Thyroid gland (tissue), 4 donors: Measurements from ENCODE around the gene PCNX1. TPM values are rescaled to one million over a fixed set of nuclear protein-coding genes. Genes with fewer than 3 reads are reported as not detected.

Experiments
- DNase-seq, 2 donors: peaks; one replicate each; pipeline ENCODE4 v3.0.0-alpha.2; 2019
- H3K27ac ChIP-seq, 3 donors: fragments of 200-600 bp; sonication (generic); 1 replicate in 2 of 3; 2 replicates in 1 of 3; pipeline ENCODE4 v1.5.1; 2016 to 2019; ENCODE audit warnings: mild to moderate bottlenecking in 1 of 3, moderate library complexity in 1 of 3
- H3K27me3 ChIP-seq: fragments of 200-600 bp; sonication (generic); one replicate; pipeline ENCODE4 v1.5.1; 2019
- H3K36me3 ChIP-seq, 2 donors: fragments of 200-600 bp; sonication (generic); one replicate each; pipeline ENCODE4 v1.5.1; 2016 to 2019
- H3K4me1 ChIP-seq, 2 donors: fragments of 200-600 bp; sonication (generic); one replicate each; pipeline ENCODE4 v1.5.1; 2017 to 2019
- H3K4me3 ChIP-seq, 3 donors: fragments of 200-600 bp; sonication (generic); replicated peaks in 1 of 3; 1 replicate in 2 of 3; 2 replicates in 1 of 3; pipeline ENCODE4 v1.5.1; 2016; ENCODE audit warnings: mild to moderate bottlenecking in 1 of 3
- H3K9me3 ChIP-seq: fragments of 200-600 bp; sonication (generic); one replicate; pipeline ENCODE4 v1.5.1; 2017
- CTCF ChIP-seq, 6 experiments: fragments of 200-600 bp in 3 of 6; fragments of 450-650 bp in 3 of 6; sonication (generic) in 3 of 6; IDR thresholded peaks; one replicate each; pipeline ENCODE4 v1.5.1; 2016 to 2019; ENCODE audit warnings: antibody characterized with exemption in 6 of 6, mild to moderate bottlenecking in 2 of 6, inconsistent platforms in 1 of 6, moderate library complexity in 1 of 6
- POLR2A ChIP-seq, 2 donors: fragments of 450-650 bp; IDR thresholded peaks; one replicate each; pipeline ENCODE4 v1.6.1; 2017; ENCODE audit warnings: antibody characterized with exemption in 2 of 2, mild to moderate bottlenecking in 2 of 2, moderate library complexity in 1 of 2
- WGBS, 2 donors: methylation state at CpG; one replicate each; pipeline ENCODE4 v1.1.5; 2017; 5-methylcytosine and 5-hydroxymethylcytosine counted together
- intact Hi-C: fragments of 100-400 bp; cut with DNase I; formaldehyde crosslinking; loops from one replicate; pipeline ENCODE4 v1.15.1; 2023
- total RNA-seq, 4 donors: library from RNA; depleted of rRNA; stranded (reverse); fragments of >200 nt; gene quantifications; one replicate each; pipeline ENCODE4 v1.2.3, GENCODE V29; 2016

PCNX1 gene
- total RNA-seq, 4 donors from 2014 or later = 43.8 to 78.5 (median 69.7) TPM

- H3K27ac ChIP-seq = no peak overlapping the region
- DNase-seq = no peak
- no peak overlapping the region for H3K4me3 ChIP-seq
- 86 to 96% methylated on average over 1 of the region's 1 CpG for WGBS, 2 donors
- H3K4me1 ChIP-seq = no peaks in the 10 kb centered on the region
- intact Hi-C loops = no loop called here
- H3K27me3 ChIP-seq = no peaks in the 10 kb centered on the region
- H3K9me3 ChIP-seq = no peaks in the 10 kb centered on the region
- H3K36me3 ChIP-seq = peaks cover 0 to 3% of the 10 kb centered on the region in 2 donors
- TF ChIP-seq POLR2A (IDR thresholded peaks at IDR 0.05) = no peak
- no peak for TF ChIP-seq CTCF (IDR thresholded peaks at IDR 0.05)
These were observed 91.9 kb downstream of the PCNX1 start for GRCh38 chr14:70999117-70999516.

GRCh38 chr14:71000091-71000490 is 92.8 kb downstream of the PCNX1 start:
- no peak for TF ChIP-seq CTCF (IDR thresholded peaks at IDR 0.05)
- Histone ChIP-seq H3K4me3 (no peak overlapping the region), H3K9me3 (no peaks in the 10 kb centered on the region), H3K36me3 (peaks cover 0 to 7% of the 10 kb centered on the region in 2 donors), H3K4me1 (no peaks in the 10 kb centered on the region), H3K27me3 (no peaks in the 10 kb centered on the region), H3K27ac (no peak overlapping the region)
- 96 to 97% methylated on average over 2 of the region's 2 CpGs for WGBS, 2 donors
- DNase-seq = no peak
- intact Hi-C loops = no loop called here

- Histone ChIP-seq H3K4me3 (no peak overlapping the region), H3K27ac (no peak overlapping the region), H3K4me1 (no peaks in the 10 kb centered on the region), H3K27me3 (no peaks in the 10 kb centered on the region), H3K9me3 (no peaks in the 10 kb centered on the region), H3K36me3 (peaks cover 0 to 7% of the 10 kb centered on the region in 2 donors)
- DNase-seq = no peak
- intact Hi-C loops = no loop called here
- TF ChIP-seq POLR2A (IDR thresholded peaks at IDR 0.05) (no peak), CTCF (IDR thresholded peaks at IDR 0.05) (no peak)
- WGBS, 2 donors = 74 to 79% methylated on average over 5 of the region's 5 CpGs
These were observed 94.5 kb downstream of the PCNX1 start for GRCh38 chr14:71001742-71002141.

GRCh38 chr14:71003156-71003555 is 95.9 kb downstream of the PCNX1 start:
- Histone ChIP-seq H3K27me3 (no peaks in the 10 kb centered on the region), H3K4me1 (no peaks in the 10 kb centered on the region), H3K4me3 (no peak overlapping the region), H3K36me3 (peaks cover 0 to 7% of the 10 kb centered on the region in 2 donors), H3K27ac (no peak overlapping the region), H3K9me3 (no peaks in the 10 kb centered on the region)
- TF ChIP-seq POLR2A (IDR thresholded peaks at IDR 0.05) (no peak), CTCF (IDR thresholded peaks at IDR 0.05) (no peak)
- intact Hi-C loops = no loop called here
- DNase-seq = no peak
- WGBS, 2 donors = 89 to 90% methylated on average over 13 of the region's 13 CpGs

- no peaks in the 10 kb centered on the region for H3K9me3 ChIP-seq
- no peaks in the 10 kb centered on the region for H3K27me3 ChIP-seq
- peaks cover 0 to 7% of the 10 kb centered on the region in 2 donors for H3K36me3 ChIP-seq
- H3K4me3 ChIP-seq = no peak overlapping the region
- 96 to 98% methylated on average over 2 of the region's 2 CpGs for WGBS, 2 donors
- no peaks in the 10 kb centered on the region for H3K4me1 ChIP-seq
- DNase-seq = no peak
- intact Hi-C loops = no loop called here
- TF ChIP-seq CTCF (IDR thresholded peaks at IDR 0.05) = no peak
- TF ChIP-seq POLR2A (IDR thresholded peaks at IDR 0.05) = no peak
- no peak overlapping the region for H3K27ac ChIP-seq
These were observed 97.2 kb downstream of the PCNX1 start for GRCh38 chr14:71004481-71004880.
